Measurements from ENCODE around the gene PLXDC2.

DNA sequence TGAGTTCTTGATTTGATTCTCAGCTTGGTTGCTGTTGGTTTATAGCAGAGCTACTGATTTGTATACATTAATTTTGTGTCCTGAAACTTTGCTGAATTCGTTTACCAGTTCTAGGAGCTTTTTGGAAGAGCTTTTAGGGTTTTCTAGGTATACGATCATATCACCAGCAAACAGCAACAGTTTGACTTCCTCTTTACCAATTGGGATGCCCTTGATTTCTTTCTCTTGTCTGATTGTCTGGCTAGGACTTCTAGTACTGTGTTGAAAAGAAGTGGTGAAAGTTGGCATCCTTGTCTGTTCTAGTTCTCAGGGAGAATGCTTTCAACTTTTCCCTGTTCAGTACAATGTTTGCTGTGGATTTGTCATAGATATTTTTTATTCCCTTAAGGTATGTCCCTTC, 86.2 kb downstream of the PLXDC2 start:
- TF ChIP-seq, protein P1, sequence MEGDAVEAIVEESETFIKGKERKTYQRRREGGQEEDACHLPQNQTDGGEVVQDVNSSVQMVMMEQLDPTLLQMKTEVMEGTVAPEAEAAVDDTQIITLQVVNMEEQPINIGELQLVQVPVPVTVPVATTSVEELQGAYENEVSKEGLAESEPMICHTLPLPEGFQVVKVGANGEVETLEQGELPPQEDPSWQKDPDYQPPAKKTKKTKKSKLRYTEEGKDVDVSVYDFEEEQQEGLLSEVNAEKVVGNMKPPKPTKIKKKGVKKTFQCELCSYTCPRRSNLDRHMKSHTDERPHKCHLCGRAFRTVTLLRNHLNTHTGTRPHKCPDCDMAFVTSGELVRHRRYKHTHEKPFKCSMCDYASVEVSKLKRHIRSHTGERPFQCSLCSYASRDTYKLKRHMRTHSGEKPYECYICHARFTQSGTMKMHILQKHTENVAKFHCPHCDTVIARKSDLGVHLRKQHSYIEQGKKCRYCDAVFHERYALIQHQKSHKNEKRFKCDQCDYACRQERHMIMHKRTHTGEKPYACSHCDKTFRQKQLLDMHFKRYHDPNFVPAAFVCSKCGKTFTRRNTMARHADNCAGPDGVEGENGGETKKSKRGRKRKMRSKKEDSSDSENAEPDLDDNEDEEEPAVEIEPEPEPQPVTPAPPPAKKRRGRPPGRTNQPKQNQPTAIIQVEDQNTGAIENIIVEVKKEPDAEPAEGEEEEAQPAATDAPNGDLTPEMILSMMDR (IDR thresholded peaks at IDR 0.05 in 2 of 3, conservative IDR thresholded peaks at IDR 0.05 in 1 of 3; ENCODE audit: borderline replicate concordance in 1 of 3, insufficient read depth in 1 of 3, low read depth in 2 of 3, low read length in 2 of 3): no peak
- no peak for TF ChIP-seq EZH2 (IDR thresholded peaks at IDR 0.05)

Data from HCT116 (cell line).